Anterior cingulate cortex (tissue), 58 donors: ENCODE measurements around the gene DEAF1.

Experiments
- DNase-seq, 58 donors: peaks; one replicate each; lab custom pipeline; 2025; lab: John Stamatoyannopoulos, UW

Gene DEAF1

GRCh38 chr11:721741-722345 is 26.8 kb upstream of the DEAF1 start:
- no peak for DNase-seq

- no peak for DNase-seq
These were observed 26.3 kb upstream of the DEAF1 start for GRCh38 chr11:721247-721740.

GRCh38 chr11:720642-721246 is 25.7 kb upstream of the DEAF1 start:
- peak in 14 of 58 donors; percentile 10 to 74 (median 37) for DNase-seq

DNA sequence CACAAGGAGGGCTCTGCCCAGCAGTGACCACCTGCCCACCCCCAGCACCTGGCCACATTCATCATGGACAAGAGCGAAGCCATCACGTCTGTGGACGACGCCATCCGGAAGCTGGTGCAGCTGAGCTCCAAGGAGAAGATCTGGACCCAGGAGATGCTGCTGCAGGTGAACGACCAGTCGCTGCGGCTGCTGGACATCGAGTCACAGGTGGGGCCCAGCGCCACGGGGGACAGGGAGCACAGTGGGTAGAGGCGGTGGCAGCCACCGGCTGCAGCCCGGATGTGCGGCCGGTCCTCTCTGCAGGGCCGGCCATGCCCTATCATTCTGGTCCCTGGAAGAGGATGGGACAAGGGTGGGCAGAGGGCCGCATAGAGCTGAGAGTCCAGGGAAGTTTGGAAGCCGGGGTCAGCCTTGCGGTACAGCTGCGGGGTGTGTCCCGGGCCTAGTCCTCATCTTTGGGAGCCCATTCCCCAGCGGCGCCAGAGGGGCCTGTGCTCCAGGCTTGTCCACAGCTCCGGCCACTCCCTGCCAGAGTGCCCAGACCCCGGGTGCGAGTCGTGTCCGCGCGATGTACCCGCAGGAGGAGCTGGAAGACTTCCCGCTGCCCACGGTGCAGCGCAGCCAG is 25.1 kb upstream of the DEAF1 start:
- DNase-seq: no peak

- no peak for DNase-seq
These were observed 24.4 kb upstream of the DEAF1 start for GRCh38 chr11:719214-720016.

- DNase-seq: no peak
These were observed 19.4 kb upstream of the DEAF1 start for GRCh38 chr11:714436-714835.

- no peak for DNase-seq
These were observed 14.3 kb upstream of the DEAF1 start for GRCh38 chr11:709109-709997.

DNA sequence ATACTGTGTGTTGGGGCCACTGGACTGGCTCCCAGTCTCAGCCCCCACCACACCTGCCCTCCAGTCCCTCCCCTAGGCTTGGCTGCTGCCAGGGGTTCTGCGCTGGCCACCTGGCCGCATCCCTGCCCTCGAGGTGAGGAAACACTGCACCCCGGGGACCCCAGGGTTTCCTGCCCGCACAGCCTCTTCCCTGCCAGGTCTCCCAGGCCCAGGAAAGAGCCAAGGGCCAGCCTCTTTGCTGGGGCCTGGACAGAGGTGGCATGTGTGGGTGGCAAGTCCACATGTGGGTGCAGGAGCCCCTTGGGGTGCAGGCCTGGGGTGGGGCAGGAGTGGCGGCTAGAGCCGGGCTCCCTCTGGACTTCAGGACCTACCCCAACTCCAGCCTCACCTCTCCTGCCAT is 13.5 kb upstream of the DEAF1 start:
- no peak for DNase-seq

- no peak for DNase-seq
These were observed 12.9 kb upstream of the DEAF1 start for GRCh38 chr11:707817-708420.

GRCh38 chr11:706957-707816 is 12.2 kb upstream of the DEAF1 start:
- peak in 3 of 58 donors; percentile 32 to 37 (median 34) for DNase-seq

DNA sequence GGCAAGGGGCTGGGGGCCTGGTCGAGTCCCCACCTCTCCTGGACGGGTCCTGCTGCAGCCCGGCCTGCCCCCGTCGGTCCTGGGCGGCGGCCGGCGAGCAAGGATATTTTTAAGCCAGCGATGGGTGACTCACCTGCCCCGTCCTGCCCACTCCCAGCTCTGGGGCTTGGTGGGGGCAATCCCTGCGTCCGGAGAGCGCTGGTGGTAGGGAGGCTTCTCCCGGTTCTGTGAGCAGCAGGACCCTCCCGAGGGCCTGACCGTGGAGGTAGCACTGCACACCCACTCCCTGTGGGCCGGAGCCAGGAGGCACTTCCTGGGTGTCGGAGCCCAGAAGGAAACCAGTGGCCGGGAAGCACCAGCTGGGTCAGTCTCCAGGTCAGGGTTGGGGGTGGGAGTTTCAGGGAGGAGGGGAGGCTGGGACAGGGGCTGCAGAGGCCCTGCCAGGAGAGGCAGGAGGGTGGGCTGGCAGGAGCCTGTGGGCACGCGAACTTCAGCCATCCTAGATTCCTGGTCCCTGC is 11.5 kb upstream of the DEAF1 start:
- no peak for DNase-seq

DNA sequence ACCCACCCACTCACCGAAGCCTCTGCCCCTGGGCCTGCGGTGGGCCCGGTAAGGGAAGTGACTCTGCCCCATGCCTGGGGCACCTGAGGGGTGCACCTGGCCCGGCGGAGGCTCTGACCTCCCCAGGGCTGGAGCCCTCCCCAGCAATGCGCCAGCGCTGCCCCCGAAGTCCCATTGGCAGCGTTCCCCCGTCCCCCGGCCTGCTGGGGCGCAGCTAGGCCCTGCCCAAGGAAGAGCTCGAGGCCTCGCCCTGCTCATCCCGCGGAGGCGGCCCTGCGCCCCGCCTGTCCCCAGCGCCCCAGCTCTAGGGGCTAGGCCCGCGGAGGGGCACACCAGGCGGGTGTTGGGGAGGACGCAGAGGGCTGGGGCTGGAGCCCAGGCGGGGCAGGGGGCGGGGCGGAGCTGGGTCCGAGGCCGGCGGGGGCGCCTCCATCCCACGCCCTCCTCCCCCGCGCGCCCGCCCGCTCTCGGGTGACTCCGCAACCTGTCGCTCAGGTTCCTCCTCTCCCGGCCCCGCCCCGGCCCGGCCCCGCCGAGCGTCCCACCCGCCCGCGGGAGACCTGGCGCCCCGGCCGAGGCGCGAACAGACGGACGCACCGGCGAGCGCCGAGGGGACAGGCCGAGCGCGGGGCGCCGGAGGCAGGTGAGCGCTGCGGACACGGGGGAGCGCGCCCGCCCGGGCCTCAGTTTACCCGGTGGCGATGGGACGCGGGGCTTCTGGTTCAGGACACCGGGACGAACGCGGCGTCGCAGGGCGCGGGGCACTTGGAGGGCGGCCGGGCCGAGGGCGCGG is 10.8 kb upstream of the DEAF1 start, which contains the start of gene EPS8L2:
TSS of gene EPS8L2 (plus strand) at position 586 of the 793 bp plus-strand sequence. CDS start 3,177 bp downstream, outside the sequence.
- DNase-seq: no peak

DNA sequence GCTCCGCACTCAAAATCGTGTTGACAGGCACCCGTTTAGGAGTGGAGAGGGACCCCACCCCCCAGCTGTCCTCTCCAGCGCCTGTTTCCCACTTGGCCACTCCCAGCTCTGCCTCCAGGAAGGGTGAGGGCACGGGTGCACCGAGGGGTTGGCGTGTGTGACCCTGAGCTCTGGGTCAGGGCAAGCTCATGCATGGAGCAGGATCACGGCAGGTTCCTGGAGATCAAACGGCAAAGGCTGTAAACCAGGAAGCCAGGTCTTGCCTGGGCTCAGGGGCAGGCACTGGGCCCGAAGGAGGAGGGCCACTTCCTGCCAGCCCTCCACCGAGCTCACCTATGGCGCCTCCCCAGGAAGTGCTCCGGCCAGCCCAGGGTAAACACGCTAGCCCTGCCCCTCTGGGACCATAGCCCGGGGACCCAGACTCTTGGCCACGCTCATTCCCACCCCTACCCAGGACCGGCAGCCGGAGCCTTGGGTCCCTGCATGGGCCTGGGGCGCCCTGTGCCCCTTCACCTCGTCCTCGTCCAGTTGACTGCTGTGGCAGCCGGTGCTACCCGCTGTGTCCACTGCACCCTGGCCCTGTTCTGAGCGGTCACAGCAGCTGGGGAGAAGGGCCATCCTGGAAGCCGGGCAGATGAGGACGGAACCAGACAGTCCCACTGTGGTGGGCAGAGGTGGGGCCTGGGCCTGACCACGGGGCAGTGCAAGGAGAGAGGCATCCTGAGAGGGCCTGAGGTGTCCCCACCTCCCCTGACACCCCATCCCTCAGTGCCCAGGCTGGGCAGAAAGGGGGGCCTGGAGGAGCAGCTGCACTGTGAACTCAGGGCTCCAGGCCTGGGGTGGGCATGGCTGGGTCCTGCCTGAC is 10.0 kb upstream of the DEAF1 start:
- no peak for DNase-seq

GRCh38 chr11:704228-704674 is 9.2 kb upstream of the DEAF1 start:
- DNase-seq: no peak

- no peak for DNase-seq
These were observed 8.5 kb upstream of the DEAF1 start for GRCh38 chr11:703506-703905.
